HG03066 (cell line): Measurements from ENCODE around the gene SLIRP.
"Not testable (repeated sequence)": the region's sequence is repeated elsewhere in the genome, so short reads cannot be mapped to it uniquely, and the experiment has no call there.

ENCODE experiments used
- ATAC-seq: cut with Tn5 transposase; IDR thresholded peaks from one replicate; pipeline ENCODE4 v1.9.1; 2021; ENCODE audit warnings: low read depth; ENCODE audit not compliant: unreplicated experiment

The SLIRP gene

GRCh38 chr14:77707724-77708408, at the start of gene SLIRP, which contains the start of gene ALKBH1:
SLIRP (plus strand) TSS chr14:77708103; CDS start chr14:77708112, 9 bp downstream.
ALKBH1 (minus strand) TSS chr14:77708023; CDS start chr14:77708004, 19 bp downstream.
- peak; percentile 97 for ATAC-seq

- ATAC-seq: no peak
Observed at GRCh38 chr14:77659831-77660230, 48.1 kb upstream of the SLIRP start.

- ATAC-seq: no peak
Observed at GRCh38 chr14:77660754-77661153, 47.1 kb upstream of the SLIRP start.

GRCh38 chr14:77661562-77661961, 46.3 kb upstream of the SLIRP start:
- not testable (repeated sequence) for ATAC-seq

- no peak for ATAC-seq
Observed at GRCh38 chr14:77663293-77663692, 44.6 kb upstream of the SLIRP start.

GRCh38 chr14:77667331-77667730, 40.6 kb upstream of the SLIRP start:
- no peak for ATAC-seq

- no peak for ATAC-seq
Observed at GRCh38 chr14:77673193-77673592, 34.7 kb upstream of the SLIRP start.

- no peak for ATAC-seq
Observed at GRCh38 chr14:77674931-77675330, 33.0 kb upstream of the SLIRP start.

GRCh38 chr14:77681196-77682157, 26.4 kb upstream of the SLIRP start:
- no peak for ATAC-seq

GRCh38 chr14:77682158-77682553, 25.7 kb upstream of the SLIRP start:
- no peak for ATAC-seq

GRCh38 chr14:77691259-77691658, 16.6 kb upstream of the SLIRP start:
- ATAC-seq: no peak

- ATAC-seq: peak; percentile 27
Observed at GRCh38 chr14:77707355-77707723, 564 bp upstream of the SLIRP start.

- no peak for ATAC-seq
Observed at GRCh38 chr14:77708749-77709148, 846 bp downstream of the SLIRP start.

- no peak for ATAC-seq
Observed at GRCh38 chr14:77709412-77709811, 1.5 kb downstream of the SLIRP start.

- ATAC-seq: no peak
Observed at GRCh38 chr14:77710364-77710763, 2.5 kb downstream of the SLIRP start.

- no peak for ATAC-seq
Observed at GRCh38 chr14:77714926-77715325, 7.0 kb downstream of the SLIRP start.

GRCh38 chr14:77717608-77718305, 9.9 kb downstream of the SLIRP start:
- no peak for ATAC-seq

GRCh38 chr14:77721437-77721836, 13.5 kb downstream of the SLIRP start:
- no peak for ATAC-seq

GRCh38 chr14:77722301-77722700, 14.4 kb downstream of the SLIRP start:
- ATAC-seq: no peak

- ATAC-seq: no peak
Observed at GRCh38 chr14:77730976-77731497, 23.1 kb downstream of the SLIRP start.
